Measurements from ENCODE around the gene KSR2. TPM values are rescaled to one million over a fixed set of nuclear protein-coding genes. Genes with fewer than 3 reads are reported as not detected.

The KSR2 gene
- total RNA-seq, 1 experiment from 2014 or later = 1.3 TPM

DNA sequence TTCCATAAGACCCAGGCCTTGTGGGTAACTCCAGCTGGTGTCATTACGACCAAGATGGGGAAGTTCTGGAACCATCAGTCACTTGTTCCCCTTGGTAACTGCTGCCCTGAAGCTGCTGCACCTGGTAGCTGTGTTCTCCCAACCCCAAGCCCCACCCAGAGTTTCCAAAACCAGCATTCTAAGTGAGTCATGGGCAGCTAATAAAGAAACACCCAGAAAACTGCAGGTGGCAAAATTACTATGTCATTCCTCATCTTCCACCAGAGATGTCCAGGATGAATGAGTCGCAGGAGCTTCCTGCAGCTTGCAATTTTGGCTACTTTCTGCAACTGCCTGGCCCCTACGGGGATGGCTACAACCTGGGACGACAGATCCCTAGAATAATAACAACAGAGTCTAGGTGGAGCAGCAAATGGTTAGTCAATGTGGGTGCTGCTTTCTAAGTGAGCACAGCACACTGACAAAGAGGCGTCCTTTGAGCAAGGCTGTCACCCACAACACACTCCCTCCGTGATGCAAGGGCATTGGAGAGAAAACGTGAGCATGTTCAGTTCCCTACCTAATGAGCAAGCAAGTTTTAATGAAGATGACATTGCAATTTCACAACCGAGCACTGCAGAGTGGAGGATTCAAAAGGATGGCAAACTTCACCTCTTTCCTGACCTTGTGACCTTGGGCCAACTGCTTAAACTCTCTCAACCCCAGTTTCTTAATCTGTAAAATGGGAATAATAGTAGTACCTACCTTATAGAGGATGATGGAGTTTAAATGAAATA, 306.0 kb downstream of the KSR2 start:
- Histone ChIP-seq H3K9me3 (ENCODE audit: control insufficient read depth, low read depth, low read length) (no peaks in the 10 kb centered on the region), H3K79me2 (ENCODE audit: insufficient read depth, low read length) (no peaks in the 10 kb centered on the region), H3K18ac (ENCODE audit: insufficient read length, low read depth, low read length) (no peak overlapping the region), H3K56ac (ENCODE audit: insufficient read length, low read depth, low read length) (no peak overlapping the region), H3K23me2 (ENCODE audit: insufficient read length, low read depth, low read length, poor library complexity, severe bottlenecking) (no peaks in the 10 kb centered on the region), H4K5ac (ENCODE audit: insufficient read length, low read depth, low read length) (no peak overlapping the region), H3K4ac (ENCODE audit: low read depth, low read length) (no peak overlapping the region), H4K8ac (replicated peaks; ENCODE audit: insufficient read length, low read depth, low read length) (no peak overlapping the region), H2BK120ac (ENCODE audit: low read depth, low read length, poor library complexity, severe bottlenecking) (no peak overlapping the region), H4K91ac (ENCODE audit: insufficient read length, low read depth, low read length) (no peak overlapping the region), H3K27me3 (ENCODE audit: insufficient read depth, low read length) (no peaks in the 10 kb centered on the region), H2AFZ (ENCODE audit: low read length) (no peak overlapping the region), H3K9ac (ENCODE audit: extremely low read depth, insufficient read length, low read length) (no peak overlapping the region), H2BK5ac (ENCODE audit: insufficient read length, low read length) (no peak overlapping the region), H3T11ph (ENCODE audit: low read length) (no peak overlapping the region), H2BK15ac (ENCODE audit: low read depth, low read length) (no peak overlapping the region), H3K14ac (ENCODE audit: insufficient read depth, low read length) (no peak overlapping the region), H2BK12ac (ENCODE audit: insufficient read length, low read depth, low read length) (no peak overlapping the region), H2AK5ac (ENCODE audit: insufficient read length, low read length) (no peak overlapping the region), H3K27ac (ENCODE audit: insufficient read length, low read depth, low read length) (no peak overlapping the region), H3K4me2 (ENCODE audit: insufficient read depth, insufficient read length, low read length) (no peak overlapping the region), H3K23ac (ENCODE audit: insufficient read length, low read depth, low read length) (no peak overlapping the region), H3K4me1 (ENCODE audit: insufficient read depth, low read length) (no peaks in the 10 kb centered on the region), H3K79me1 (ENCODE audit: insufficient read depth, low read depth, low read length, poor library complexity, severe bottlenecking) (no peaks in the 10 kb centered on the region), H4K20me1 (ENCODE audit: control insufficient read depth, insufficient read depth, insufficient read length) (peaks cover 2% of the 10 kb centered on the region), H2BK20ac (ENCODE audit: low read depth, low read length, poor library complexity, severe bottlenecking) (no peak overlapping the region)
- Mint-ChIP-seq H3K27me3 (ENCODE audit: low read depth) (peaks cover 5% of the 10 kb centered on the region), H3K4me1 (peaks cover 0 to 3% of the 10 kb centered on the region in 2 experiments; a peak in 1 of 4 replicates), H3K36me3 (ENCODE audit: insufficient read depth in 1 of 3, low read depth in 3 of 3) (no peaks in the 10 kb centered on the region), H3K4me3 (no peak overlapping the region), H3K9me3 (no peaks in the 10 kb centered on the region), H3K27ac (no peak overlapping the region)
- no CpG with 5 or more reads among the region's 8 CpGs for WGBS (ENCODE audit: extremely low coverage, insufficient read length, low lambda C conversion rate)
- DNase-seq = no peak
- TF ChIP-seq, protein P1, sequence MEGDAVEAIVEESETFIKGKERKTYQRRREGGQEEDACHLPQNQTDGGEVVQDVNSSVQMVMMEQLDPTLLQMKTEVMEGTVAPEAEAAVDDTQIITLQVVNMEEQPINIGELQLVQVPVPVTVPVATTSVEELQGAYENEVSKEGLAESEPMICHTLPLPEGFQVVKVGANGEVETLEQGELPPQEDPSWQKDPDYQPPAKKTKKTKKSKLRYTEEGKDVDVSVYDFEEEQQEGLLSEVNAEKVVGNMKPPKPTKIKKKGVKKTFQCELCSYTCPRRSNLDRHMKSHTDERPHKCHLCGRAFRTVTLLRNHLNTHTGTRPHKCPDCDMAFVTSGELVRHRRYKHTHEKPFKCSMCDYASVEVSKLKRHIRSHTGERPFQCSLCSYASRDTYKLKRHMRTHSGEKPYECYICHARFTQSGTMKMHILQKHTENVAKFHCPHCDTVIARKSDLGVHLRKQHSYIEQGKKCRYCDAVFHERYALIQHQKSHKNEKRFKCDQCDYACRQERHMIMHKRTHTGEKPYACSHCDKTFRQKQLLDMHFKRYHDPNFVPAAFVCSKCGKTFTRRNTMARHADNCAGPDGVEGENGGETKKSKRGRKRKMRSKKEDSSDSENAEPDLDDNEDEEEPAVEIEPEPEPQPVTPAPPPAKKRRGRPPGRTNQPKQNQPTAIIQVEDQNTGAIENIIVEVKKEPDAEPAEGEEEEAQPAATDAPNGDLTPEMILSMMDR (conservative IDR thresholded peaks at IDR 0.05) = no peak

Measured in H9 (cell line).